Tibial nerve (tissue), 3 donors: ENCODE measurements around the gene BRI3.

Experiments used
- POLR2A ChIP-seq, 2 donors: fragments of 450-650 bp; IDR thresholded peaks; one replicate each; pipeline ENCODE4 v1.6.1; 2017; ENCODE audit warnings: antibody characterized with exemption in 2 of 2, mild to moderate bottlenecking in 2 of 2, moderate library complexity in 2 of 2
- TF ChIP-seq, protein P1 (sequence below), 5 experiments: fragments of 200-600 bp in 3 of 5; fragments of 450-650 bp in 2 of 5; sonication (generic) in 3 of 5; IDR thresholded peaks; one replicate each; pipeline ENCODE4 v1.5.1; 2016 to 2019; ENCODE audit warnings: antibody characterized with exemption in 5 of 5, mild to moderate bottlenecking in 3 of 5, moderate library complexity in 2 of 5

DNA sequence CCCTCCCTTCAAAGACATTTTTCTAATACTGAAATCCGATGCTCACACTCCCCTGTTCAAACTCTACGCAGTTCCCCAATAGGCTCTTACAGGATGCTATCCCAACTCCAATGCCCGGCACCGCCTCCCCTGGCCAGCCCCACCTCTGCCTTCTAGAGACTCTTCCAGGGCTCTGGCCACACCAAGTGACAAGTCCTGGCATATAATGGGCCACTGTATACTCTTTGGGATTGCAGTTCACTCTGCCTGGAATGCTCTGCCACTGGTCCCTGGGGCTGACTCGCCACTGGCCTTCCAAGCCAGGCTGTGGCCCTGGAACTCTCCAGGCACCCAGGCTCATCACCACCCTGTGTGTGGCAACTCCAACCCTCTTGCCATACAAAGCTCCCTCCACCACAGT, 3.1 kb upstream of the BRI3 start:
- TF ChIP-seq, protein P1, sequence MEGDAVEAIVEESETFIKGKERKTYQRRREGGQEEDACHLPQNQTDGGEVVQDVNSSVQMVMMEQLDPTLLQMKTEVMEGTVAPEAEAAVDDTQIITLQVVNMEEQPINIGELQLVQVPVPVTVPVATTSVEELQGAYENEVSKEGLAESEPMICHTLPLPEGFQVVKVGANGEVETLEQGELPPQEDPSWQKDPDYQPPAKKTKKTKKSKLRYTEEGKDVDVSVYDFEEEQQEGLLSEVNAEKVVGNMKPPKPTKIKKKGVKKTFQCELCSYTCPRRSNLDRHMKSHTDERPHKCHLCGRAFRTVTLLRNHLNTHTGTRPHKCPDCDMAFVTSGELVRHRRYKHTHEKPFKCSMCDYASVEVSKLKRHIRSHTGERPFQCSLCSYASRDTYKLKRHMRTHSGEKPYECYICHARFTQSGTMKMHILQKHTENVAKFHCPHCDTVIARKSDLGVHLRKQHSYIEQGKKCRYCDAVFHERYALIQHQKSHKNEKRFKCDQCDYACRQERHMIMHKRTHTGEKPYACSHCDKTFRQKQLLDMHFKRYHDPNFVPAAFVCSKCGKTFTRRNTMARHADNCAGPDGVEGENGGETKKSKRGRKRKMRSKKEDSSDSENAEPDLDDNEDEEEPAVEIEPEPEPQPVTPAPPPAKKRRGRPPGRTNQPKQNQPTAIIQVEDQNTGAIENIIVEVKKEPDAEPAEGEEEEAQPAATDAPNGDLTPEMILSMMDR (IDR thresholded peaks at IDR 0.05): no peak
- TF ChIP-seq POLR2A (IDR thresholded peaks at IDR 0.05): no peak
